SU-DHL-6 (cell line): ENCODE results near the gene PRKN.

Experiments
- H2AFZ ChIP-seq: fragments of 200-600 bp; sonication (generic); 2 replicates; pipeline ENCODE4 v1.6.1; 2014; ENCODE audit warnings: low read depth, mild to moderate bottlenecking, moderate library complexity, mixed read lengths, antibody characterized with exemption, low read length; ENCODE audit not compliant: severe bottlenecking
- H3F3A ChIP-seq: fragments of 200-600 bp; shearing (Covaris generic); 2 replicates; pipeline ENCODE4 v1.6.0; 2016; ENCODE audit warnings: antibody characterized with exemption, mild to moderate bottlenecking; ENCODE audit not compliant: insufficient read depth
- H3K27ac ChIP-seq: fragments of 200-600 bp; sonication (generic); 2 replicates; pipeline ENCODE4 v1.5.1; 2016; ENCODE audit warnings: low read depth, mild to moderate bottlenecking, low read length, moderate library complexity, mixed read lengths
- H3K27me3 ChIP-seq: fragments of 200-600 bp; sonication (generic), shearing (Covaris generic); 2 replicates; pipeline ENCODE4 v1.6.0; 2014; ENCODE audit warnings: mild to moderate bottlenecking, low read length
- H3K36me3 ChIP-seq: fragments of 200-600 bp; sonication (generic); 2 replicates; pipeline ENCODE4 v1.6.1; 2014; ENCODE audit warnings: mild to moderate bottlenecking, low read length, mixed read lengths
- H3K4me2 ChIP-seq: fragments of 300-600, 200-600 bp; shearing (Covaris generic), sonication (generic); 2 replicates; pipeline ENCODE4 v1.6.0; 2014; ENCODE audit warnings: low read length, low read depth, mild to moderate bottlenecking; ENCODE audit not compliant: poor library complexity, severe bottlenecking
- H3K4me3 ChIP-seq: fragments of 200-600 bp; sonication (generic); 2 replicates; pipeline ENCODE4 v1.5.1; 2014; ENCODE audit warnings: antibody characterized with exemption, low read length, mild to moderate bottlenecking, mixed read lengths; ENCODE audit not compliant: insufficient read depth, poor library complexity, severe bottlenecking
- H3K79me2 ChIP-seq: fragments of 200-600 bp; sonication (generic); 2 replicates; pipeline ENCODE4 v1.6.1; 2014; ENCODE audit warnings: mild to moderate bottlenecking, low read length, moderate library complexity; ENCODE audit not compliant: insufficient read depth
- H3K9ac ChIP-seq: fragments of 200-600 bp; sonication (generic); 2 replicates; pipeline ENCODE4 v1.7.0; 2014; ENCODE audit warnings: mild to moderate bottlenecking, low read length
- H3K9me2 ChIP-seq: fragments of 200-600 bp; sonication (generic); replicated peaks from 2 replicates; pipeline ENCODE4 v1.6.1; 2014; ENCODE audit warnings: low read length; ENCODE audit not compliant: insufficient read depth
- H3K9me3 ChIP-seq: fragments of 200-600 bp; sonication (generic); 2 replicates; pipeline ENCODE4 v1.6.1; 2014; ENCODE audit warnings: low read length, mixed read lengths; ENCODE audit not compliant: insufficient read depth
- H4K20me1 ChIP-seq: fragments of 200-600 bp; sonication (generic); 2 replicates; pipeline ENCODE4 v1.6.1; 2014; ENCODE audit warnings: low read depth, mild to moderate bottlenecking, antibody characterized with exemption, low read length, moderate library complexity, mixed read lengths
- EZH2phosphoT487 ChIP-seq: fragments of 200-600 bp; sonication (generic), shearing (Covaris generic); conservative IDR thresholded peaks from 2 replicates; pipeline ENCODE4 v1.6.1; 2018; ENCODE audit warnings: mild to moderate bottlenecking, antibody characterized with exemption, low read length, moderate library complexity, mixed read lengths
- TF ChIP-seq, protein P1 (sequence below): fragments of 200-600 bp; sonication (generic); IDR thresholded peaks from one replicate; pipeline ENCODE4 v1.5.1; 2017; ENCODE audit warnings: antibody characterized with exemption, mild to moderate bottlenecking, low read length, moderate library complexity; ENCODE audit not compliant: insufficient read depth, poor library complexity, severe bottlenecking

PRKN gene

GRCh38 chr6:162618448-162619002 is 109.0 kb downstream of the PRKN start:
- Histone ChIP-seq H3K27ac (no peak overlapping the region), H3K9ac (no peak overlapping the region), H2AFZ (no peak overlapping the region), H3K9me3 (no peaks in the 10 kb centered on the region), H3K79me2 (no peaks in the 10 kb centered on the region), H3K4me2 (no peak overlapping the region), H3K27me3 (no peaks in the 10 kb centered on the region), H4K20me1 (no peaks in the 10 kb centered on the region), H3K36me3 (no peaks in the 10 kb centered on the region), H3K9me2 (no peaks in the 10 kb centered on the region), H3F3A (no peaks in the 10 kb centered on the region), H3K4me3 (no peak overlapping the region)
- TF ChIP-seq EZH2phosphoT487 = no peak
- TF ChIP-seq, protein P1, sequence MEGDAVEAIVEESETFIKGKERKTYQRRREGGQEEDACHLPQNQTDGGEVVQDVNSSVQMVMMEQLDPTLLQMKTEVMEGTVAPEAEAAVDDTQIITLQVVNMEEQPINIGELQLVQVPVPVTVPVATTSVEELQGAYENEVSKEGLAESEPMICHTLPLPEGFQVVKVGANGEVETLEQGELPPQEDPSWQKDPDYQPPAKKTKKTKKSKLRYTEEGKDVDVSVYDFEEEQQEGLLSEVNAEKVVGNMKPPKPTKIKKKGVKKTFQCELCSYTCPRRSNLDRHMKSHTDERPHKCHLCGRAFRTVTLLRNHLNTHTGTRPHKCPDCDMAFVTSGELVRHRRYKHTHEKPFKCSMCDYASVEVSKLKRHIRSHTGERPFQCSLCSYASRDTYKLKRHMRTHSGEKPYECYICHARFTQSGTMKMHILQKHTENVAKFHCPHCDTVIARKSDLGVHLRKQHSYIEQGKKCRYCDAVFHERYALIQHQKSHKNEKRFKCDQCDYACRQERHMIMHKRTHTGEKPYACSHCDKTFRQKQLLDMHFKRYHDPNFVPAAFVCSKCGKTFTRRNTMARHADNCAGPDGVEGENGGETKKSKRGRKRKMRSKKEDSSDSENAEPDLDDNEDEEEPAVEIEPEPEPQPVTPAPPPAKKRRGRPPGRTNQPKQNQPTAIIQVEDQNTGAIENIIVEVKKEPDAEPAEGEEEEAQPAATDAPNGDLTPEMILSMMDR = no peak

DNA sequence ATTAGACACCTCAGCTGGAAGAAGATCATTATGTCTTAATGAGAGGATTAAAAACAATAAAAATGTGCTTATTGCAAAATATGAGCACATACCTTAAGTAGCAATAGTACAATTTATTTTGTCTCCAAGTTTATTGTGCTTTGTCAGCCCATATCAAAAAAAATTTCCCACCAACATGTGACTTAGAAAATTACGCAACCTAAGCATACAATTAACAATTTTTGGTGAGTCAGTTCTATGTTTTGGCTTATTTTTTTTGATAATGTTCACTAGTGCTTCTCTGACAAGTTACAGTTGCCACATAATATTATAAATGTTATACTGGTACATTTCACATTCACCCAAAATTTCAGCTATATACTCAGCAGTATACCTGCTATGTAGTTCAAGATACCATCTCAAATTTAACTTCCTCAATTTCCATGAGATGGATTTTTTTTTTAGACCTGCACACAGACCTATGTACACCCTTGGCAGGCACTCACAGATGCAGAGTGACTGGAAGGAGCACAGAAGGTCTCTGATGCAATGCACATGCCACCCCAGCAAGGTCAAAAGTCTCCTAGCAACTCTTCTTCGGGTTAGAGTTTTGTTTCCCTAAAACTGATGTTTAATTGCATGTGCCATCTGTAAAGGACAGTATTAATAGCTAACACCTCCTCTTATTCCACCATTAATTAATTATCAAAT is 112.4 kb downstream of the PRKN start:
- Histone ChIP-seq H3K9me2 (no peaks in the 10 kb centered on the region), H3F3A (no peaks in the 10 kb centered on the region), H3K27ac (no peak overlapping the region), H3K27me3 (no peaks in the 10 kb centered on the region), H3K4me3 (no peak overlapping the region), H3K79me2 (no peaks in the 10 kb centered on the region), H4K20me1 (no peaks in the 10 kb centered on the region), H3K9me3 (no peaks in the 10 kb centered on the region), H3K36me3 (no peaks in the 10 kb centered on the region), H3K4me2 (no peak overlapping the region), H3K9ac (no peak overlapping the region), H2AFZ (no peak overlapping the region)
- TF ChIP-seq, protein P1 = no peak
- TF ChIP-seq EZH2phosphoT487 = no peak

DNA sequence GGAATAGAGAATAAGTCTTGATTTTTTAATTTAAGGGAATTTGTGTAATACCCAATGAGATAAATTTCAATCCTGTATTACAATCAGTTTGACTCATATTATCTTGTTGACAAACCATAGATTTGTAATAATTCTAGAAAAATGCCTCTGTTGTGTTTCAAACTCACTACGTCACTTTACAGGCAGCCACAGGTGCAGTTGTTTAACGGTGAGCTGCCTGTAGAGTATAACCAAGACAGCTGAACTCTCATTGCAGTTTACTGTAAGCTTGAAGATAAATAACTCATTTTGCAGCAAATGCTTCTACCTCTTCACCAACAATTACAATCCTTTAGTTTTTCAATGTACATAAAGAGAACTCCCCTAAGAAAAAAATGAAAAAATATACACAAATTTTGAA is 114.3 kb downstream of the PRKN start:
- no peaks in the 10 kb centered on the region for H4K20me1 ChIP-seq
- H3F3A ChIP-seq = no peaks in the 10 kb centered on the region
- H3K27ac ChIP-seq = no peak overlapping the region
- H3K36me3 ChIP-seq = no peaks in the 10 kb centered on the region
- no peaks in the 10 kb centered on the region for H3K9me3 ChIP-seq
- no peaks in the 10 kb centered on the region for H3K79me2 ChIP-seq
- no peak overlapping the region for H3K4me2 ChIP-seq
- no peaks in the 10 kb centered on the region for H3K27me3 ChIP-seq
- TF ChIP-seq, protein P1 = no peak
- TF ChIP-seq EZH2phosphoT487 = no peak
- H3K9ac ChIP-seq = no peak overlapping the region
- H2AFZ ChIP-seq = no peak overlapping the region
- H3K4me3 ChIP-seq = no peak overlapping the region
- H3K9me2 ChIP-seq = no peaks in the 10 kb centered on the region
